ENCODE measurements around the gene SQSTM1. TPM values are rescaled to one million over a fixed set of nuclear protein-coding genes. Genes with fewer than 3 reads are reported as not detected.

Gene SQSTM1
- total and polyA plus RNA-seq, 4 donors: 298 to 568 (median 372) TPM

DNA sequence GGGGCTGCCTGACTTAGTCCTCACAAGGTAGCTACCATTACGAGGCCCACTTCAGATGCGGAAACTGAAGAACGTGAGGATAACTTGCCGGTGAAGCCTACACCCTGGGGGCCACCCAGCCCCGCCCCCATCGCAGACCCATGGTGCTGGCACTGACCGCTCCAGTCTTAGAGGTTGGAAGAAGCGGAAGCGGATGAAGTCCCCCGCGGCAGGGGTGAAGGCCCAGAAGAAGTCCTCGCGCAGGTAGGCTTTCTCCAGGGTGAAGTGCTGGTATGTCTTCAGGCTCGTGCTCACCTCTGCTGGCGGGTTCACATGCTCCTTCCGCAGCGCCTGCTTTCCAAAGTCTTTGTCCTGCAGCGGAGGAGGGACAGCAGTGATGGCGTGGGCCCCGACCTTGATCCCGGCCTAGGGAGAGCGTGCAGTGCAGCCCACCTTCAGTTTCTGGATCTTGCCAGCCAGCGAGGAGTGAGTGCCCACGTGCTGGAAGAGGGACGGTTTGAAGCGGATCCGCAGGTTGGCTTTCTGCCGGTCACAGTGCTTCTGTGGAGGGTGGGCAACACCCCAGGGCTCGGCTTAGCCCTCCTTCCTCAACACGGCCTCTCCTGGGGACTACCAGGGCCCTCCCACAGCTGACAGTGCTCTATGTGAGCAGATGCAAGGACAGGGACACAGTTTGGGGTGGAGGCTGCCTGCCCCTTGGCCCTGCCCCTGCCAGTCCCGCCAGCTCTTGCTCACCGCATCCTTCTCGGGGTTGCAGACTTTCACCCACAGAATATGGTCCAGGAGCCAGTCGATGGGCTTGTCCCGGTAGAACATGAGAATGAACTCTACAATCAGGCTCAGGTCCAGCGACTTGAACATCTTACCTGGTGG, 21.7 kb upstream of the SQSTM1 start:
- Histone ChIP-seq H3K4me1 (ENCODE audit: control insufficient read depth in 5 of 5, insufficient read depth in 5 of 5, low read length in 5 of 5) (peaks cover 0 to 32% (median 0%) of the 10 kb centered on the region in 5 donors), H3K9ac (ENCODE audit: insufficient read depth in 1 of 2, low read length in 2 of 2) (no peak overlapping the region), H3K27ac (ENCODE audit: low read depth in 1 of 2, low read length in 1 of 2) (no peak overlapping the region), H3K27me3 (ENCODE audit: control insufficient read depth in 3 of 3, insufficient read depth in 3 of 3, low read length in 2 of 3) (no peaks in the 10 kb centered on the region), H3K36me3 (ENCODE audit: control insufficient read depth in 4 of 4, insufficient read depth in 4 of 4, low read length in 4 of 4) (peaks cover 0 to 39% (median 21%) of the 10 kb centered on the region in 4 donors), H3K9me3 (ENCODE audit: control insufficient read depth in 4 of 4, insufficient read depth in 3 of 4, low read length in 3 of 4) (no peaks in the 10 kb centered on the region), H3K4me3 (no peak overlapping the region)
- no peak for ATAC-seq (ENCODE audit: insufficient read depth, low FRiP score)
- 96 to 97% methylated on average over 36 of the region's 36 CpGs for WGBS, 2 donors
- DNase-seq: no peak
- TF ChIP-seq, protein P1, sequence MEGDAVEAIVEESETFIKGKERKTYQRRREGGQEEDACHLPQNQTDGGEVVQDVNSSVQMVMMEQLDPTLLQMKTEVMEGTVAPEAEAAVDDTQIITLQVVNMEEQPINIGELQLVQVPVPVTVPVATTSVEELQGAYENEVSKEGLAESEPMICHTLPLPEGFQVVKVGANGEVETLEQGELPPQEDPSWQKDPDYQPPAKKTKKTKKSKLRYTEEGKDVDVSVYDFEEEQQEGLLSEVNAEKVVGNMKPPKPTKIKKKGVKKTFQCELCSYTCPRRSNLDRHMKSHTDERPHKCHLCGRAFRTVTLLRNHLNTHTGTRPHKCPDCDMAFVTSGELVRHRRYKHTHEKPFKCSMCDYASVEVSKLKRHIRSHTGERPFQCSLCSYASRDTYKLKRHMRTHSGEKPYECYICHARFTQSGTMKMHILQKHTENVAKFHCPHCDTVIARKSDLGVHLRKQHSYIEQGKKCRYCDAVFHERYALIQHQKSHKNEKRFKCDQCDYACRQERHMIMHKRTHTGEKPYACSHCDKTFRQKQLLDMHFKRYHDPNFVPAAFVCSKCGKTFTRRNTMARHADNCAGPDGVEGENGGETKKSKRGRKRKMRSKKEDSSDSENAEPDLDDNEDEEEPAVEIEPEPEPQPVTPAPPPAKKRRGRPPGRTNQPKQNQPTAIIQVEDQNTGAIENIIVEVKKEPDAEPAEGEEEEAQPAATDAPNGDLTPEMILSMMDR (IDR thresholded peaks at IDR 0.05; ENCODE audit: control extremely low read depth, extremely low read depth): no peak

GRCh38 chr5:179799644-179799973, 21.1 kb upstream of the SQSTM1 start:
- peaks cover 0 to 39% (median 21%) of the 10 kb centered on the region in 4 donors for H3K36me3 ChIP-seq (ENCODE audit: control insufficient read depth in 4 of 4, insufficient read depth in 4 of 4, low read length in 4 of 4)
- H3K9ac ChIP-seq (ENCODE audit: insufficient read depth in 1 of 2, low read length in 2 of 2): no peak overlapping the region
- TF ChIP-seq, protein P1 (IDR thresholded peaks at IDR 0.05; ENCODE audit: control extremely low read depth, extremely low read depth): no peak
- H3K27ac ChIP-seq (ENCODE audit: low read depth in 1 of 2, low read length in 1 of 2): no peak overlapping the region
- peaks cover 0 to 26% (median 0%) of the 10 kb centered on the region in 5 donors for H3K4me1 ChIP-seq (ENCODE audit: control insufficient read depth in 5 of 5, insufficient read depth in 5 of 5, low read length in 5 of 5)
- 87 to 93% methylated on average over 5 of the region's 5 CpGs for WGBS, 2 donors
- H3K9me3 ChIP-seq (ENCODE audit: control insufficient read depth in 4 of 4, insufficient read depth in 3 of 4, low read length in 3 of 4): no peaks in the 10 kb centered on the region
- H3K4me3 ChIP-seq: no peak overlapping the region
- ATAC-seq (ENCODE audit: insufficient read depth, low FRiP score): no peak
- DNase-seq: no peak
- no peaks in the 10 kb centered on the region for H3K27me3 ChIP-seq (ENCODE audit: control insufficient read depth in 3 of 3, insufficient read depth in 3 of 3, low read length in 2 of 3)

GRCh38 chr5:179800071-179800695, 20.5 kb upstream of the SQSTM1 start:
- Histone ChIP-seq H3K4me1 (ENCODE audit: control insufficient read depth in 5 of 5, insufficient read depth in 5 of 5, low read length in 5 of 5) (peaks cover 0 to 24% (median 4%) of the 10 kb centered on the region in 5 donors), H3K27ac (ENCODE audit: low read depth in 1 of 2, low read length in 1 of 2) (no peak overlapping the region), H3K9me3 (ENCODE audit: control insufficient read depth in 4 of 4, insufficient read depth in 3 of 4, low read length in 3 of 4) (no peaks in the 10 kb centered on the region), H3K27me3 (ENCODE audit: control insufficient read depth in 3 of 3, insufficient read depth in 3 of 3, low read length in 2 of 3) (no peaks in the 10 kb centered on the region), H3K36me3 (ENCODE audit: control insufficient read depth in 4 of 4, insufficient read depth in 4 of 4, low read length in 4 of 4) (peaks cover 0 to 39% (median 21%) of the 10 kb centered on the region in 4 donors), H3K9ac (ENCODE audit: insufficient read depth in 1 of 2, low read length in 2 of 2) (no peak overlapping the region), H3K4me3 (no peak overlapping the region)
- TF ChIP-seq, protein P1 (IDR thresholded peaks at IDR 0.05; ENCODE audit: control extremely low read depth, extremely low read depth): no peak
- ATAC-seq (ENCODE audit: insufficient read depth, low FRiP score) (no peak), DNase-seq (no peak)
- 94 to 95% methylated on average over 19 to 21 of the region's 21 CpGs for WGBS, 2 donors
